ENCODE results near the gene C17orf114.

Gene C17orf114

GRCh38 chr17:4818276-4818675 is 16.1 kb upstream of the C17orf114 start:
- Histone ChIP-seq H3K36me3 (peaks cover 10 to 62% (median 10%) of the 10 kb centered on the region in 4 donors), H3K27me3 (no peaks in the 10 kb centered on the region), H3K4me1 (no peaks in the 10 kb centered on the region), H3K27ac (no peak overlapping the region), H3K9me3 (no peaks in the 10 kb centered on the region), H3K4me3 (no peak overlapping the region)
- intact Hi-C loops (cut with DNase I), result no loop called here
- no peak for DNase-seq
- WGBS, 2 donors, result 80 to 83% methylated on average over 12 of the region's 12 CpGs
- TF ChIP-seq EP300 (IDR thresholded peaks at IDR 0.05) (no peak), CTCF (IDR thresholded peaks at IDR 0.05) (no peak), POLR2AphosphoS5 (IDR thresholded peaks at IDR 0.05) (no peak), POLR2A (IDR thresholded peaks at IDR 0.05) (no peak)

GRCh38 chr17:4816826-4817225 is 14.7 kb upstream of the C17orf114 start:
- H3K27ac ChIP-seq, result no peak overlapping the region
- intact Hi-C loops (cut with DNase I), result no loop called here
- H3K36me3 ChIP-seq, result peaks cover 10 to 48% (median 10%) of the 10 kb centered on the region in 4 donors
- H3K27me3 ChIP-seq, result no peaks in the 10 kb centered on the region
- TF ChIP-seq POLR2A (IDR thresholded peaks at IDR 0.05) (no peak), POLR2AphosphoS5 (IDR thresholded peaks at IDR 0.05) (no peak), CTCF (IDR thresholded peaks at IDR 0.05) (no peak), EP300 (IDR thresholded peaks at IDR 0.05) (no peak)
- 94% methylated on average over 13 of the region's 13 CpGs for WGBS, 2 donors
- H3K9me3 ChIP-seq, result no peaks in the 10 kb centered on the region
- DNase-seq, result no peak
- no peaks in the 10 kb centered on the region for H3K4me1 ChIP-seq
- no peak overlapping the region for H3K4me3 ChIP-seq

DNA sequence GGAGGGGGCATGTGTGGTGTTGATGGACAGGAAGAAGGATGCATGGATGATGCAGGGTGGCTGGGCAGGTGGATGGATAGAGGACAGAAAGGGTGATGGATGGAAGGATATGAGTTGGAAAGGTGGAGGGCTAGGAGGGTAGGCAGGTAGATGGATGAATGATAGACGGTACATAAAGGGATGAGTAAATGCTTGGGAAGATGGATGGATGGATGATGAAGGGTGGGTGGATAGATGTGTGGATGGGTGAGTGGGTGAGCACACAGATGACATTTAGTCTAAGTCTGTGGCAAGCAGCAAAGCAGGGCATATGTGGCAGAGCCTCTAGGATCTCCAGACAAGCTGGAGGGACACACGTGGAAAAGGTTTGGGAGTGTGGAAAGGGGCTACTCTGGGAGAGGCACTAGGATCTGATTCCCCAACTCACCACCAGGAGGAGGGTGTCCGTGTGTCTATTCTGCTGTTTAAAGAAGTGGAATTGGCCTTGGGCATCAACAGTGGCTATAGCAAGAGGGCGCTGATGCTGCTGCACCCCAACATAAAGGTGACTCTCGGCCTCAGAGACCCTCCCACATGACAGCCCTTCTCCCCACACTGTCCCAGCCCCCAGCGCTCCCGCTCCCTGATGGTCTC is 13.0 kb upstream of the C17orf114 start:
- no peaks in the 10 kb centered on the region for H3K4me1 ChIP-seq
- TF ChIP-seq CTCF (IDR thresholded peaks at IDR 0.05) (no peak), POLR2A (IDR thresholded peaks at IDR 0.05) (no peak), EP300 (IDR thresholded peaks at IDR 0.05) (no peak), POLR2AphosphoS5 (IDR thresholded peaks at IDR 0.05) (no peak)
- no peak for DNase-seq
- peaks cover 10 to 44% (median 10%) of the 10 kb centered on the region in 4 donors for H3K36me3 ChIP-seq
- H3K27ac ChIP-seq, result no peak overlapping the region
- no peaks in the 10 kb centered on the region for H3K9me3 ChIP-seq
- H3K27me3 ChIP-seq, result no peaks in the 10 kb centered on the region
- H3K4me3 ChIP-seq, result no peak overlapping the region
- 83% methylated on average over 7 of the region's 7 CpGs for WGBS, 2 donors
- intact Hi-C loops (cut with DNase I), result no loop called here

DNA sequence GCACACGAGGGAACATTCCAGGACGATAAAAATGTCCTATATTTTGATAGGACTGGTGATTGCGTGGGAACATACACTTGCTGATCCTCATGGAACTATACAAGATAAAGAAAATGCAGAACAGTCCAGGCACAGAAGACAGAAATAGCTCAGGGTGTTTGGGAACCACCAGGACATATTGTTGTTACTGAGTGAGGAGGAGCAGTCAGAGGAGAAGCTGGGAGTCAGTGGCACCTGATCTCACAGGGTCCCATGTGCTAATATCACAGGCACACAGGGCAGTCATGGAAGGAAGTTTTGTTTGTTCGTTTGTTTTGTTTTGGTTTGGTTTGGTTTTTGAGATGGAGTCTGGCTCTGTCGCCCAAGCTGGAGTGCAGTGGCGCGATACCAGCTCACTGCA is 10.6 kb upstream of the C17orf114 start:
- peaks cover 0 to 13% (median 10%) of the 10 kb centered on the region in 4 donors for H3K4me1 ChIP-seq
- TF ChIP-seq CTCF (IDR thresholded peaks at IDR 0.05), result no peak
- no peak for TF ChIP-seq POLR2A (IDR thresholded peaks at IDR 0.05)
- no peak for TF ChIP-seq EP300 (IDR thresholded peaks at IDR 0.05)
- no peak for TF ChIP-seq POLR2AphosphoS5 (IDR thresholded peaks at IDR 0.05)
- no peak overlapping the region for H3K27ac ChIP-seq
- H3K27me3 ChIP-seq, result no peaks in the 10 kb centered on the region
- DNase-seq, result no peak
- no peak overlapping the region for H3K4me3 ChIP-seq
- H3K9me3 ChIP-seq, result no peaks in the 10 kb centered on the region
- intact Hi-C loops (cut with DNase I), result no loop called here
- H3K36me3 ChIP-seq, result peaks cover 5 to 42% (median 10%) of the 10 kb centered on the region in 4 donors
- WGBS, 2 donors, result 91 to 94% methylated on average over 7 of the region's 7 CpGs

DNA sequence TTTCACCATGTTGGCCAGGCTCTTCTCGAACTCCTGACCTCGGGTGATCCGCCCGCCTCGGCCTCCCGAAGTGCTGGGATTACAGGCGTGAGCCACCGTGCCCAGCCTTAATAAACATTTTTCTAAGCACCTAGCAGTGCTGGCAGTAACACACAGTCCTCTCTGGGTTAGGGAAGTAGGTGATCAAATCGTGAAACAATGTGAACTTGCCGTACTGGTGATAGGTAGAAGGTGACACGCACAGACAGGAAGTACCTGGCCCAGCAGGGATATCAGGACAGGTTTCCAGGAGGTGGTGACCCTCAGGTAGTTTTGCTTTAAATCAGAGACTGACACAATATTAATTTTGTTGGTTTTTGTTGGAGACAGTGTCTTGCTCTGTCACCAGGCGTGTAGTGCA is 9.3 kb upstream of the C17orf114 start:
- intact Hi-C loops (cut with DNase I), result no loop called here
- no peak for DNase-seq
- no peak overlapping the region for H3K4me3 ChIP-seq
- H3K9me3 ChIP-seq, result no peaks in the 10 kb centered on the region
- WGBS, 2 donors, result 89 to 92% methylated on average over 12 of the region's 12 CpGs
- TF ChIP-seq POLR2A (IDR thresholded peaks at IDR 0.05), result no peak
- TF ChIP-seq EP300 (IDR thresholded peaks at IDR 0.05), result no peak
- no peak for TF ChIP-seq POLR2AphosphoS5 (IDR thresholded peaks at IDR 0.05)
- no peak for TF ChIP-seq CTCF (IDR thresholded peaks at IDR 0.05)
- H3K36me3 ChIP-seq, result peaks cover 2 to 31% (median 4%) of the 10 kb centered on the region in 4 donors
- H3K4me1 ChIP-seq, result peaks cover 0 to 19% (median 13%) of the 10 kb centered on the region in 4 donors
- no peak overlapping the region for H3K27ac ChIP-seq
- no peaks in the 10 kb centered on the region for H3K27me3 ChIP-seq

Measured in sigmoid colon (tissue), 6 donors.